NCI-H2107 treated with DMSO at 0.1 percent for 48 hours (cell line): ENCODE measurements around the gene FOXO3.
A peak's percentile ranks its signal among the peaks of the same experiment; 100 is the strongest.
"Not testable (repeated sequence)": the region's sequence is repeated elsewhere in the genome, so short reads cannot be mapped to it uniquely, and the experiment has no call there.

Experiments
- DNase-seq: peaks from one replicate; lab custom pipeline; 2025; ENCODE audit not compliant: unreplicated experiment; lab: John Stamatoyannopoulos, UW

Gene FOXO3

GRCh38 chr6:108655806-108656651, 95.3 kb downstream of the FOXO3 start:
- no peak for DNase-seq

GRCh38 chr6:108656836-108657235, 96.1 kb downstream of the FOXO3 start:
- no peak for DNase-seq

- DNase-seq, result no peak
These were observed 97.5 kb downstream of the FOXO3 start for GRCh38 chr6:108658174-108658573.

- DNase-seq, result not testable (repeated sequence)
These were observed 98.1 kb downstream of the FOXO3 start for GRCh38 chr6:108658785-108659184.

- DNase-seq, result no peak
These were observed 99.5 kb downstream of the FOXO3 start for GRCh38 chr6:108660251-108660650.

GRCh38 chr6:108661430-108661829, 100.7 kb downstream of the FOXO3 start:
- no peak for DNase-seq

GRCh38 chr6:108661982-108662381, 101.3 kb downstream of the FOXO3 start:
- DNase-seq, result no peak

- DNase-seq, result no peak
These were observed 102.0 kb downstream of the FOXO3 start for GRCh38 chr6:108662702-108663101.

GRCh38 chr6:108663494-108664064, 102.9 kb downstream of the FOXO3 start:
- DNase-seq, result not testable (repeated sequence)

GRCh38 chr6:108665495-108666196, 104.9 kb downstream of the FOXO3 start:
- no peak for DNase-seq

GRCh38 chr6:108666656-108667260, 106.0 kb downstream of the FOXO3 start:
- DNase-seq, result peak; percentile 63

- DNase-seq, result no peak
These were observed 107.3 kb downstream of the FOXO3 start for GRCh38 chr6:108667993-108668392.

GRCh38 chr6:108669673-108670072, 109.0 kb downstream of the FOXO3 start:
- DNase-seq, result no peak

GRCh38 chr6:108671175-108671574, 110.5 kb downstream of the FOXO3 start:
- no peak for DNase-seq

GRCh38 chr6:108671790-108672189, 111.1 kb downstream of the FOXO3 start:
- DNase-seq, result no peak

- DNase-seq, result no peak
These were observed 111.9 kb downstream of the FOXO3 start for GRCh38 chr6:108672641-108673040.

GRCh38 chr6:108673153-108673552, 112.4 kb downstream of the FOXO3 start:
- DNase-seq, result no peak

- DNase-seq, result no peak
These were observed 112.9 kb downstream of the FOXO3 start for GRCh38 chr6:108673602-108674001.

- no peak for DNase-seq
These were observed 114.8 kb downstream of the FOXO3 start for GRCh38 chr6:108675226-108676200.

- no peak for DNase-seq
These were observed 115.8 kb downstream of the FOXO3 start for GRCh38 chr6:108676555-108676954.
